Muscle of leg (tissue), 11 donors: Measurements from ENCODE around the gene CD93. TPM values are rescaled to one million over a fixed set of nuclear protein-coding genes. Genes with fewer than 3 reads are reported as not detected.

Source experiments
- DNase-seq: peaks from one replicate; pipeline ENCODE4 v3.0.0; 2013
- H3K27ac ChIP-seq: one replicate; pipeline ENCODE4 v1.5.1; 2013; ENCODE audit warnings: mild to moderate bottlenecking, low read length, control low read depth
- H3K27me3 ChIP-seq: one replicate; pipeline ENCODE4 v1.6.1; 2013; ENCODE audit warnings: low read length; ENCODE audit not compliant: control insufficient read depth, insufficient read depth
- H3K36me3 ChIP-seq: one replicate; pipeline ENCODE4 v1.6.1; 2013; ENCODE audit warnings: low read length; ENCODE audit not compliant: control insufficient read depth, insufficient read depth
- H3K4me1 ChIP-seq: one replicate; pipeline ENCODE4 v1.6.1; 2013; ENCODE audit warnings: low read length; ENCODE audit not compliant: control insufficient read depth, insufficient read depth
- H3K4me3 ChIP-seq: one replicate; pipeline ENCODE4 v1.5.1; 2013; ENCODE audit warnings: low read length, control low read depth
- H3K9me3 ChIP-seq: replicated peaks from 2 replicates; pipeline ENCODE4 v1.6.1; 2013; ENCODE audit warnings: low read depth, low read length; ENCODE audit not compliant: control insufficient read depth
- WGBS: methylation state at CpG from one replicate; pipeline ENCODE4 v1.1.5; 2013; ENCODE audit warnings: missing lambda C conversion rate; ENCODE audit not compliant: insufficient coverage; 5-methylcytosine and 5-hydroxymethylcytosine counted together
- polyA plus RNA-seq, 8 donors: library from polyadenylated mRNA; unstranded; fragments of 120-200 nt; gene quantifications; one replicate each; pipeline versions ENCODE4 v1.2.1 to v1.2.3, GENCODE V29; 2013; ENCODE audit warnings: inconsistent platforms in 1 of 8, low replicate concordance in 1 of 8; ENCODE audit not compliant: insufficient read length in 8 of 8, insufficient read depth in 1 of 8
- total RNA-seq: library from RNA; stranded (reverse); fragments of 120-200 nt; gene quantifications from one replicate; pipeline ENCODE4 v1.2.4, GENCODE V29; 2013

Gene CD93
- total and polyA plus RNA-seq, 9 donors, result 48.2 to 69.8 (median 59.7) TPM

DNA sequence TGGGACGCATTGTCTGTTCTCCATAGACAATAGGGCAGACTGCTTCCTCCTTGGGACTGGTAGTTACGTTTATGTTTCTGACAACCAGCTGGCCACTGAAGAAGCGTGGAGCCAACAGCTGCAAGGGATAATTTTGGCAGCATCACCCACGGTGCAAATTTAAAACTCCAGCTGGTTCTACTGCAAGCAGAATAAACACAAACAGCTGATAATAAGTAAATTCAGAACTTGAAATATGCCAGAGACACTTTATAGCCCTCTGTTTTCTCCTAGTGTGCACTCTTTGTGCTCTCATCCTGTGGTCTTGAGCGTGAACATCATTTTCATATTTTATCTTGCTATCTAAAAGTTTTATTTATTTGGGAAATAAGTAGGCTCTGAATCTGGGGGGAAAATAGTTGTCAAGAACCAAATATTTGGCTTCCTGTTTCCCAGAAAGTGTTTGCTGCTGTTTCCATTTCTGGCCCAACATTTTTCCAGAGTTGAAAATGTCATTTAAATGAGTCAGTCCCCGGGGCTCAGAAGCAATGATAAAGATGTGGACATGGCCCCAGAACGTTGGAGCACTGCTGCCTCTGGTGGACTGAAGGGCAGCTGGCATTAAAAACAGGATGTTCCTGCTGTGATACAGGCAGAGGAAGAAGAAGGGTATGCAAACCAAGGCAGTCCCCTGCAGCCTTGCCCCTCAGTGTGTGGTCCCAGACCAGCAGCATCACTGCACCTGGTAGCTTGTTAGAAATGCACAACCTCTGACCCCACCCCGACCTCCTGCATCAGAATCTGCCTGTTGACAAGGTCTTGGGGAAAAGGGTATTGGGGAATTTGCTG lies 24.2 kb downstream of the CD93 start:
- Histone ChIP-seq H3K9me3 (peaks cover under 1% of the 10 kb centered on the region), H3K4me3 (no peak overlapping the region), H3K4me1 (peaks cover 41% of the 10 kb centered on the region), H3K36me3 (no peaks in the 10 kb centered on the region), H3K27ac (peak overlapping the region; percentile 83), H3K27me3 (no peaks in the 10 kb centered on the region)
- DNase-seq, result peak; percentile 95
- 16% methylated on average over 4 of the region's 8 CpGs for WGBS

DNA sequence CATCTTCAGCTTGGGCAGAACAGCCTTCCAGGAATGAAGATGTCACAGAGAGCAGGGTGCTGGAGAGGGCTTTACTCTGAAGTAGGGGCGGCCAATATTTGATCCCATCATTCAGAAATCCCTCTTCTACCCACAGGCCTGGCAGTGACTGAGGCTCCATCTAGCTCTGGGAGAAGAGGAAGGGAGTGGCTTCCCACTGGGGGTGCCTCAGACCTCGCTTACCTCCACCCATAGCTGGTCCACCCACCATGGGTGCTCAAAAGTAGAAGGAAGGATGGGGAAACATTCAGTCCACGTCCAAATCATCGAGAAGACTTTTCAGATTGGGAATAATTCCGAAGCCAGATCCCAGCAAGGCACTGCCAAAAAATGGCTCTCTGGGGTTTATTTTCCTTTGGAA lies 24.9 kb downstream of the CD93 start:
- Histone ChIP-seq H3K4me3 (no peak overlapping the region), H3K9me3 (peaks cover 3% of the 10 kb centered on the region), H3K27me3 (no peaks in the 10 kb centered on the region), H3K36me3 (no peaks in the 10 kb centered on the region), H3K27ac (peak overlapping the region; percentile 83), H3K4me1 (peaks cover 41% of the 10 kb centered on the region)
- DNase-seq, result no peak
- 41% methylated on average over 3 of the region's 5 CpGs for WGBS

DNA sequence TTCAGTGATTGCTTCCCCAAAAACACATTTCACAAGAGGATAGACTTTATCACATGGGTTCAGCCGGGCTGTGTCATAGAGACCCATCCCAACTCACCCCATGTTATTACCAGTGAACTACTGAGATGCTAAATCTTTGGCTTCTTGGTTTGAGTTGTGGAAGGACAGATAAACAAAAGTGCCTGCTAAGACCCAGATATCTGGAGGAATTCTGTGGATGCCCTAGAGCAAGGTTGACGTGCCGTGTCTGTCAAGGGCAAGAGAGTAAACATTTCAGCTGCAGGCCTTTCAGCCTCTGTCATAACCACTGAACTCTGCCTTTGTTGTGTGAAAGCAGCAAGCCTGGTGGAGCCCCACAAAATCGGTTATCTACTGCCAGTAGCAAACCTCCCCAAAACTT lies 25.5 kb downstream of the CD93 start:
- WGBS, result 44% methylated on average over 3 of the region's 4 CpGs
- Histone ChIP-seq H3K36me3 (no peaks in the 10 kb centered on the region), H3K27me3 (no peaks in the 10 kb centered on the region), H3K9me3 (peaks cover 3% of the 10 kb centered on the region), H3K4me3 (no peak overlapping the region), H3K4me1 (peaks cover 41% of the 10 kb centered on the region), H3K27ac (no peak overlapping the region)
- DNase-seq, result no peak

DNA sequence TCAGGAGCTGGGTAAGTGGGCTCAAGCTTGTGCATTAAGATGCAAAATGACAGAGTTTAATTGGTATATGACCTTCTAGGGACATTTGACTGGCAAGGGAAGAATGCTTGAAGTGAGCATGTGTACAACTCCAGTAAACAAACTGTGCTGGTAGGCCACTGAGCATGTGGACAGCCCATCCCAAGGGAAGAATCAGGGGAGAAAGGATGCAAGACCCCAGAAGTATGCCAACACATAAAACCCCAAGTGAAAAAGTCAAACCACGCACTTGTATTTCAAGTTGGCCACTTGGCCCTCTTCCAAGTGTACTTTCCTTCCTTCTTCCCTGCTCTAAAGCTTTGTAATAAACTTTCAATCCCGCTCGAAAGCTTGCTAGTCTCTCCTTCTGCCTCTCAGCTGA lies 26.3 kb downstream of the CD93 start:
- H3K27me3 ChIP-seq, result no peaks in the 10 kb centered on the region
- H3K27ac ChIP-seq, result no peak overlapping the region
- no peaks in the 10 kb centered on the region for H3K36me3 ChIP-seq
- no peak overlapping the region for H3K4me3 ChIP-seq
- DNase-seq, result peak; percentile 48
- WGBS, result 17% methylated on average over 1 of the region's 3 CpGs
- H3K4me1 ChIP-seq, result peaks cover 41% of the 10 kb centered on the region
- H3K9me3 ChIP-seq, result peaks cover 3% of the 10 kb centered on the region

DNA sequence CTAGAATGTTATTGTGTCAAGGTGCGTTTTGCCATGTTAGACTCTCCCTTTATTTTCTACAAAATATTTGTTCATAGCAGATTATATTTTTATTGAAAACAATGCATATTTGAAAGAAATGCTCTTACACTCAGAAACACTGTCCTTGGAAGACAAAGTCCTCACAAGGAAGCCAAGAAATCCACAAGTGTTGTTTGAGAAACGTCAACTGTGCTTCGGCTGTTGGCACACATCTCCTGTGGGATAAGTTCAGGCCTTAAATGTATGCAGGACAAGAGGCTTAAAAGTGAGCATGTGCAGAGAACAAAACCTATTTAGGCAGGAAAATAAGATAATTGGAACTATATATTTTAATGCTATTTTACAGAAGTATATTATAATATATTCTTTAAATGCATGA lies 27.1 kb downstream of the CD93 start:
- 40% methylated on average over 1 of the region's 3 CpGs for WGBS

DNA sequence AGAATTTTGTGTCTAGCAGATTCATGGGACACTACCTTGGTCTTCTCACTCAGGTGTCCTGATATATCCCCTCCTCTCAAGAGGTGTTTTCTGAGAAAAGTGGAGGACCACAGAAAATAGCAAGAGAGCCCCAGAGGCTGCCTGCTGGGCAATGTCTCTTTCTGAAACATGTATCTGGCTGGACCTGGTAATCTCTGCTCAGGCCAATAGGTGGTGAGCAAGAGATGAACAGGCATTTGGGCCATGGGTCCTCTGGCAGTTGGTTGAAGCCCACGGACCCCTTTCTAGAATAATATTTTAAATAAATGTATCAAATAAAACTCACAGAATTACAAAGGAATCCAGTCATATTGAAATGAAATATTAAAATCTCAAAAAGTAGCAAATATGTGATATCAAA lies 27.9 kb downstream of the CD93 start:
- Histone ChIP-seq H3K9me3 (peaks cover 3% of the 10 kb centered on the region), H3K36me3 (no peaks in the 10 kb centered on the region), H3K27ac (no peak overlapping the region), H3K4me3 (no peak overlapping the region), H3K27me3 (no peaks in the 10 kb centered on the region), H3K4me1 (peaks cover 35% of the 10 kb centered on the region)
- DNase-seq, result no peak
- WGBS, result no CpG with 5 or more reads among the region's 1 CpG

More for the DNA sequence above, 27.1 kb downstream of the CD93 start:
- Histone ChIP-seq H3K9me3 (peaks cover 3% of the 10 kb centered on the region), H3K27ac (no peak overlapping the region), H3K4me1 (peaks cover 40% of the 10 kb centered on the region), H3K4me3 (no peak overlapping the region), H3K27me3 (no peaks in the 10 kb centered on the region), H3K36me3 (no peaks in the 10 kb centered on the region)
- no peak for DNase-seq

DNA sequence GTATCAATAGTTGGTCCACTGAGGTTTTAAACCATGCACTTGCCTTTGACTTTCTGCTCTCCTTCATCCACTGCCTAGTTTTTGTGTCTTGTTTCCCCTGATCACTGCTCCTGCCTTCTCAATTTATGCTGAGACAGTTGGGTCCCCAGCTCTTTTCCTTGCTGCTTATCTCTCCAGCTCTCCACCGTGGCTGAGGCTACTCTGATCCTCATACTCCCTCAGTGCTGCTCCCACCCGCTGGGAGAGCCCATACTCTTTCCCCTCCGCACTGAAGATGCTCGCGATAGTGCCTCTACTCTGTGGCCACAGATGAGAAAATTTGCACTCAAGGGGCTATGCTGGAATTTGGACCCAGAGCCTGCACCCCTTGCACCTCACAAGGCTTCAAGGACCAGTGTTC lies 33.2 kb downstream of the CD93 start:
- DNase-seq, result no peak
- Histone ChIP-seq H3K4me3 (no peak overlapping the region), H3K27ac (no peak overlapping the region), H3K9me3 (peaks cover 3% of the 10 kb centered on the region), H3K36me3 (no peaks in the 10 kb centered on the region), H3K27me3 (peaks cover 36% of the 10 kb centered on the region), H3K4me1 (peaks cover 31% of the 10 kb centered on the region)
- 90% methylated on average over 5 of the region's 5 CpGs for WGBS

DNA sequence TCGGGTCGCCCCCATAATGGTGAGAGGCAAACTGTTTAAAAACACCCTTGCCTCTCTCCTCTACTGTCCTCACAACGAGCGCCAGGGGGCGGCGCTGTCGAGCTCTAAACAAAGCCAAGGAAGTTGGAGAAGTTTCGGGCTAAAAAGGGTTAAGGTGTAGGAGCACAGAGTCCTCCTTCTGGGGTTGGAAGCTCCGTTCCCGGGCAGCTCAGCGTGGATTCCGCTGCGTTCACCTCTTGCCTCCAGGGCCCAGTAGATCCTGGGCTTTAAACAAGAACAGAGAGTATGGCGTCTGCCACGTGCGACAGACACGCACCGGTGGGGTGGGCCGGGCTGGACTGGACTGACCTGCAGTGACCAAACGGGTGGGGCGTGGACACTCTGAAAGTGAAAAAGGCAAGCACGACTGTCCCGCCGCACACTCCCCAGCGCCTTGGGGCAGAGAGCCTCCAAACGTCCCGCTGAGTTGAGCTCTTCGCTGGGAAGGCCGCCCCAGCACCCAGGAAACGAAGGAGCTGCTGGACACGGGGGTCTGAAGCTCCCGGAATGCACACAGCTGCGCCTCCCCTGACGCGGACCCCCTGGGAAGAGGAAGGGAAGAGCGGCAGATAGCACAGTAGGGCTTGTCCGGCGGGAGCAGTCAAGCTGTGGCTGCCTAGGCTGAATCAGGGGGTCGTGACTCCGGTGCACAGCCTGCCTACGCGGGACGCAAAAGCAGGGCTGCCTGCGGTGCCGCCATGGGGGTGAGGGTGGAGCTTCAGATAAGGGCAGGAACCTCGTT lies 35.1 kb downstream of the CD93 start:
- H3K27me3 ChIP-seq, result peaks cover 50% of the 10 kb centered on the region
- H3K36me3 ChIP-seq, result no peaks in the 10 kb centered on the region
- DNase-seq, result peak; percentile 89
- peaks cover 44% of the 10 kb centered on the region for H3K4me1 ChIP-seq
- H3K9me3 ChIP-seq, result no peaks in the 10 kb centered on the region
- 6% methylated on average over 41 of the region's 46 CpGs for WGBS
- H3K4me3 ChIP-seq, result peak overlapping the region; percentile 51
- peak overlapping the region; percentile 65 for H3K27ac ChIP-seq

DNA sequence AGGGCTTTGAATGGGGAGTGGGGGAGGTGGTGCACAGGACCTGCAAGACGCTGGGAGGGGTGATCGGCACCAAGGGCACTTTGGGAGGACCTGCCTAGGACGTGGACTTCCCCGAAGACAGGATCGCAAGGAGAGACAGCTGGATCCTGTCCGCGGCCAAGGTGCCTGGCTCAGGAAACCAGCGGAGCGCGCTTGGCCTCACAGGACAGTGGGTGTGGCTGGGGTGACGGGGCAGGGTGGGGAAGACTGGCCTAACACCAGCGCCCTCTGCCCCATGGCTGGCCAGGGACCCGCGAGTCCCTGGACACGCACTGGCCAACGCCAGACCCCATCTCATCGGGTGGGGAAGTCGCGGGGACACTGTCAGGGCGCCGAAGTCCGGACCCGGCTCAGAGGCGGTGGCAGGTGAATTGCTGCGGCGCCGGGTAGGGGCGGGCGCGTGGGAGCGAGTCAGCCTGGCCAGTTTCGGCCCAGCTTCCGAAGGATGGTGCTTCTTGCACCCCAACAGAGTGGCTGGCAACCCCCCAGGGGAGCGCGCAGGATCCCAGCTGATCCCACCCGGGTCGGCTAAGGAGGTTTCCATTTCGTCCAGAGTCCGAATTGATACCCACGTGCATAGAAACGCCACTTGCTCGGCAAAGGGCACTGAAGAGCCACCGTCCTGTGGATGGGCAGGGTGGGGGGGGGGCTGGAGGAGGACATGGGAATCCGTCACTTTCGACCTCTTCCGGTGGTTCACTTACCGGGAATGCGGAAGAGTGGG lies 35.9 kb downstream of the CD93 start:
- H3K27ac ChIP-seq, result peak overlapping the region; percentile 69
- no peak for DNase-seq
- no peaks in the 10 kb centered on the region for H3K36me3 ChIP-seq
- under 1% methylated on average over 43 of the region's 48 CpGs for WGBS
- peaks cover 50% of the 10 kb centered on the region for H3K27me3 ChIP-seq
- H3K4me3 ChIP-seq, result peak overlapping the region; percentile 51
- peaks cover 45% of the 10 kb centered on the region for H3K4me1 ChIP-seq
- no peaks in the 10 kb centered on the region for H3K9me3 ChIP-seq
